ENCODE measurements around the gene OR5L2. TPM values are rescaled to one million over a fixed set of nuclear protein-coding genes. Genes with fewer than 3 reads are reported as not detected.
"Not testable (repeated sequence)": the region's sequence is repeated elsewhere in the genome, so short reads cannot be mapped to it uniquely, and the experiment has no call there.

The OR5L2 gene
- total RNA-seq, 2 experiments from 2014 or later, result not detected

DNA sequence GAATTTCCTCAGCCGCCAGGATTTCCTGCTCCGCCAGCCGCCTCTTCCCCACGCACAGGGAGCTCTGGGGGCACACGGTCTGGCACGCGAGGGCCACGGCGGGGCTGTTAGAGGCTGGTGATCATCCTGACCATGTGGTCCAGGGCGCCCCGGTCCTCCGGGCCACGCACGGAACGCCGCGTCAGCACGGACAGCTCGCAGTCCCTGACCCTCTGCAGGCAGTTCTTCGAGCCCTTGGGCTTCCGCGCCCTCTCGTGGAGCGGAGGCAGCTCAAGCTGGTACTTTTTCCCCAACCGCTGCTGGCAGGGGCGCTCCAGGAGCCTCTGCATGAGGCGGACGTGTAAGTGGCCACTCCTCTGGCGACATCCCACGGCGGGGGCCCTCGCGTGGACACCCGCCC, 46.1 kb downstream of the OR5L2 start:
- H3K9me2 ChIP-seq (ENCODE audit: insufficient read depth, low read length); H3K27ac ChIP-seq (ENCODE audit: low read depth, low read length, poor library complexity, severe bottlenecking); intact Hi-C loops (cut with micrococcal nuclease; ENCODE audit: unreplicated experiment); CTCF ChIA-PET (ENCODE audit: unreplicated experiment); H4K20me1 ChIP-seq (ENCODE audit: insufficient read depth, low read length); H3K79me2 ChIP-seq (ENCODE audit: insufficient read depth, low read depth, low read length); POLR2A ChIA-PET; DNase-seq (ENCODE audit: low spot score); H3K9me3 ChIP-seq (ENCODE audit: low read length); H3K4me2 ChIP-seq (ENCODE audit: low read length); H3K4me1 ChIP-seq (ENCODE audit: insufficient read depth, low read length, poor library complexity, severe bottlenecking); H2AFZ ChIP-seq (ENCODE audit: low read length); H3K36me3 ChIP-seq (ENCODE audit: insufficient read depth, low read length); BruUV-seq (replicated peaks); H3K4me3 ChIP-seq (ENCODE audit: low read depth, low read length, poor library complexity, severe bottlenecking): not testable (repeated sequence)

Small RNA genes within 50 kb of the gene (small RNA-seq; reads per million reads assigned to genes)
- not detected for gene AC036111.3

Other genes starting within 250 kb of the OR5L2 start
- gene OR4C11, start 219.6 kb upstream of the OR5L2 start, total RNA-seq (2014; rRNA removed; shearing (Covaris generic)), result not detected in 2 replicates
- not detected in 2 replicates for gene OR4C11, start 219.6 kb upstream of the OR5L2 start, total RNA-seq (2022)
- gene OR4P4, start 192.1 kb upstream of the OR5L2 start, total RNA-seq (2014; rRNA removed; shearing (Covaris generic)), result not detected in 2 replicates
- gene OR4P4, start 192.1 kb upstream of the OR5L2 start, total RNA-seq (2022), result not detected in 2 replicates
- gene OR4S2, start 178.9 kb upstream of the OR5L2 start, total RNA-seq (2014; rRNA removed; shearing (Covaris generic)), result not detected in 2 replicates
- gene OR4S2, start 178.9 kb upstream of the OR5L2 start, total RNA-seq (2022), result not detected in 2 replicates
- gene OR4C6, start 165.0 kb upstream of the OR5L2 start, total RNA-seq (2014; rRNA removed; shearing (Covaris generic)), result not detected in 2 replicates
- gene OR4C6, start 165.0 kb upstream of the OR5L2 start, total RNA-seq (2022), result not detected in 2 replicates
- gene OR5D13, start 53.8 kb upstream of the OR5L2 start, total RNA-seq (2014; rRNA removed; shearing (Covaris generic)), result not detected in 2 replicates
- not detected in 2 replicates for gene OR5D13, start 53.8 kb upstream of the OR5L2 start, total RNA-seq (2022)
- gene OR5D14, start 31.7 kb upstream of the OR5L2 start, total RNA-seq (2014; rRNA removed; shearing (Covaris generic)), result not detected in 2 replicates
- gene OR5D14, start 31.7 kb upstream of the OR5L2 start, total RNA-seq (2022), result not detected in 2 replicates
- not detected in 2 replicates for gene OR5L1, start 15.9 kb upstream of the OR5L2 start, total RNA-seq (2014; rRNA removed; shearing (Covaris generic))
- not detected in 2 replicates for gene OR5L1, start 15.9 kb upstream of the OR5L2 start, total RNA-seq (2022)
- not detected in 2 replicates for gene OR5D18, start 7.6 kb upstream of the OR5L2 start, total RNA-seq (2014; rRNA removed; shearing (Covaris generic))
- not detected in 2 replicates for gene OR5D18, start 7.6 kb upstream of the OR5L2 start, total RNA-seq (2022)
- gene OR5D16, start 11.5 kb downstream of the OR5L2 start, total RNA-seq (2014; rRNA removed; shearing (Covaris generic)), result not detected in 2 replicates
- not detected in 2 replicates for gene OR5D16, start 11.5 kb downstream of the OR5L2 start, total RNA-seq (2022)
- gene TRIM51, start 56.1 kb downstream of the OR5L2 start, total RNA-seq (2014; rRNA removed; shearing (Covaris generic)), result not detected in 2 replicates
- not detected in 2 replicates for gene TRIM51, start 56.1 kb downstream of the OR5L2 start, total RNA-seq (2022)
- not detected in 2 replicates for gene OR5W2, start 87.4 kb downstream of the OR5L2 start, total RNA-seq (2014; rRNA removed; shearing (Covaris generic))
- gene OR5W2, start 87.4 kb downstream of the OR5L2 start, total RNA-seq (2022), result not detected in 2 replicates
- gene OR5I1, start 109.2 kb downstream of the OR5L2 start, total RNA-seq (2014; rRNA removed; shearing (Covaris generic)), result not detected in 2 replicates
- not detected in 2 replicates for gene OR5I1, start 109.2 kb downstream of the OR5L2 start, total RNA-seq (2022)
- not detected in 2 replicates for gene OR10AG1, start 142.7 kb downstream of the OR5L2 start, total RNA-seq (2014; rRNA removed; shearing (Covaris generic))
- gene OR10AG1, start 142.7 kb downstream of the OR5L2 start, total RNA-seq (2022), result not detected in 2 replicates
- gene OR5F1, start 167.4 kb downstream of the OR5L2 start, total RNA-seq (2014; rRNA removed; shearing (Covaris generic)), result 0.22 TPM in 1 of 2 replicates, not detected in the other
- not detected in 2 replicates for gene OR5F1, start 167.4 kb downstream of the OR5L2 start, total RNA-seq (2022)
- gene OR5AS1, start 200.4 kb downstream of the OR5L2 start, total RNA-seq (2014; rRNA removed; shearing (Covaris generic)), result not detected in 2 replicates
- not detected in 2 replicates for gene OR5AS1, start 200.4 kb downstream of the OR5L2 start, total RNA-seq (2022)

Data from OCI-LY7 (cell line).